Motor neuron (in vitro differentiated cells): ENCODE measurements around the gene VAMP2. TPM values are rescaled to one million over a fixed set of nuclear protein-coding genes. Genes with fewer than 3 reads are reported as not detected.

Source experiments
- ATAC-seq, 8 experiments: fragments of 200-7000 bp; cut with Tn5 transposase; replicated peaks in 6 of 8; 2 replicates each; pipeline ENCODE4 v1.8.0; 2021; ENCODE audit warnings: mild to moderate bottlenecking in 8 of 8, moderate library complexity in 8 of 8
- H3K27ac ChIP-seq, 2 donors: fragments of 250-450 bp; sonication (Bioruptor Pico); 2 replicates each; pipeline ENCODE4 v1.9.0; 2021; ENCODE audit warnings: antibody characterized with exemption in 2 of 2, mild to moderate bottlenecking in 2 of 2, moderate library complexity in 1 of 2
- H3K4me1 ChIP-seq, 2 donors: fragments of 250-450 bp; sonication (Bioruptor Pico); replicated peaks in 1 of 2; 2 replicates each; pipeline ENCODE4 v1.6.1; 2021; ENCODE audit warnings: antibody characterized with exemption in 2 of 2, mild to moderate bottlenecking in 2 of 2, moderate library complexity in 1 of 2
- H3K4me3 ChIP-seq, 5 donors: fragments of 250-450 bp; sonication (Bioruptor Pico); 2 replicates each; pipeline ENCODE4 v1.9.0; 2021; ENCODE audit warnings: antibody characterized with exemption in 5 of 5, mild to moderate bottlenecking in 5 of 5, moderate library complexity in 4 of 5
- WGBS, 10 experiments: fragments of 450-650 bp; shearing (Covaris generic); methylation state at CpG; one replicate each; pipeline ENCODE4 v1.0.0; 2022; 5-methylcytosine and 5-hydroxymethylcytosine counted together
- in situ Hi-C, 9 experiments: fragments of 400-800 bp; cut with MboI; loops; one replicate each; pipeline ENCODE4 v1.15.0; 2021; ENCODE audit warnings: low sequenced_read_pairs in 9 of 9, low pct_unique_long_range_greater_than_20kb in 2 of 9; ENCODE audit not compliant: unreplicated experiment in 9 of 9
- total RNA-seq, 8 experiments: library from RNA; unstranded; fragments of 300-600 nt; gene quantifications; 2 replicates each; pipeline versions ENCODE4 v1.2.3 to v1.2.4, GENCODE V29; 2022

Gene VAMP2
- total RNA-seq, 8 experiments from 2014 or later = 8.3 to 148 (median 39.3) TPM

GRCh38 chr17:8118769-8119580 is 43.8 kb downstream of the VAMP2 start:
- in situ Hi-C loops = no loop called here
- 0 to 9% (median 0%) methylated on average over 1 to 25 of the region's 38 CpGs for WGBS, 10 experiments

GRCh38 chr17:8117980-8118768 is 44.6 kb downstream of the VAMP2 start, which contains the start of gene ALOXE3:
TSS of gene ALOXE3 (minus strand) at chr17:8118514. CDS start at chr17:8117990, 524 bp downstream.
- H3K4me1 ChIP-seq = no peaks in the 10 kb centered on the region
- in situ Hi-C loops = no loop called here
- peak within 1 kb of the TSS; percentile 49 to 74 (median 56) for H3K4me3 ChIP-seq
- WGBS, 10 experiments = 0 to 15% (median 5%) methylated on average over 1 to 9 of the region's 33 CpGs; no CpG with 5 or more reads in 4 of the 10 experiments
- peak in 5 of 8 experiments; percentile 0 to 7 (median 1) for ATAC-seq
- H3K27ac ChIP-seq = peak within 1 kb of the TSS; percentile 64 to 85

More at GRCh38 chr17:8118769-8119580, 43.8 kb downstream of the VAMP2 start:
- Histone ChIP-seq H3K27ac (peak overlapping the region; percentile 64 to 85), H3K4me1 (peaks cover 0 to 6% of the 10 kb centered on the region in 2 donors), H3K4me3 (peak overlapping the region; percentile 49 to 74 (median 56))
- ATAC-seq = peak; percentile 54 to 68 (median 63)

- Histone ChIP-seq H3K4me1 (no peaks in the 10 kb centered on the region), H3K27ac (no peak overlapping the region), H3K4me3 (peak overlapping the region; percentile 49 to 74 (median 56))
- in situ Hi-C loops = no loop called here
- no peak for ATAC-seq
- 0 to 41% (median 4%) methylated on average over 1 to 10 of the region's 18 CpGs; no CpG with 5 or more reads in 1 of the 10 experiments for WGBS, 10 experiments
These were observed 45.3 kb downstream of the VAMP2 start for GRCh38 chr17:8117367-8117979.

- WGBS, 10 experiments = 50 to 100% (median 68%) methylated on average over 1 to 5 of the region's 18 CpGs; no CpG with 5 or more reads in 4 of the 10 experiments
- H3K27ac ChIP-seq = no peak overlapping the region
- in situ Hi-C loops = no loop called here
- H3K4me1 ChIP-seq = no peaks in the 10 kb centered on the region
- no peak overlapping the region for H3K4me3 ChIP-seq
- ATAC-seq = no peak
These were observed 46.0 kb downstream of the VAMP2 start for GRCh38 chr17:8116776-8117175.

- in situ Hi-C loops = no loop called here
- WGBS, 10 experiments = 55 to 100% (median 83%) methylated on average over 1 to 2 of the region's 6 CpGs; no CpG with 5 or more reads in 5 of the 10 experiments
- Histone ChIP-seq H3K4me1 (peaks cover 0 to 3% of the 10 kb centered on the region in 2 donors), H3K27ac (no peak overlapping the region), H3K4me3 (no peak overlapping the region)
- no peak for ATAC-seq
These were observed 51.8 kb downstream of the VAMP2 start for GRCh38 chr17:8110907-8111306.

- no peak overlapping the region for H3K27ac ChIP-seq
- H3K4me1 ChIP-seq = peaks cover 0 to 3% of the 10 kb centered on the region in 2 donors
- 0 to 70% (median 44%) methylated on average over 1 to 4 of the region's 10 CpGs; no CpG with 5 or more reads in 5 of the 10 experiments for WGBS, 10 experiments
- no peak overlapping the region for H3K4me3 ChIP-seq
- in situ Hi-C loops = no loop called here
- ATAC-seq = no peak
These were observed 52.3 kb downstream of the VAMP2 start for GRCh38 chr17:8110456-8110804.

GRCh38 chr17:8109661-8110455 is 52.9 kb downstream of the VAMP2 start:
- peaks cover 0 to 3% of the 10 kb centered on the region in 2 donors for H3K4me1 ChIP-seq
- no peak overlapping the region for H3K27ac ChIP-seq
- in situ Hi-C loops = no loop called here
- WGBS, 10 experiments = 0 to 20% (median 11%) methylated on average over 1 to 7 of the region's 63 CpGs; no CpG with 5 or more reads in 7 of the 10 experiments
- ATAC-seq = peak; percentile 67 to 96 (median 80)
- peak overlapping the region in 2 of 5 donors; percentile 13 to 17 for H3K4me3 ChIP-seq

Other genes with a start within 250 kb of the VAMP2 start
- gene RNF227, start 246.7 kb downstream of the VAMP2 start, total RNA-seq = 1 to 10 TPM; 2.6 to 5.2 (median 4.2) TPM
- 10 to 100 TPM in 1 of 8 experiments, 1 to 10 TPM in 5, under 1 TPM in 2; 0.25 to 17.2 (median 1.9) TPM for gene KCNAB3, start 233.1 kb downstream of the VAMP2 start, total RNA-seq
- 10 to 100 TPM; 60.1 to 94.1 (median 71.4) TPM for gene TRAPPC1, start 231.0 kb downstream of the VAMP2 start, total RNA-seq
- 10 to 100 TPM; 19.3 to 40.7 (median 31.7) TPM for gene CNTROB, start 230.7 kb downstream of the VAMP2 start, total RNA-seq
- gene GUCY2D, start 160.3 kb downstream of the VAMP2 start, total RNA-seq = under 1 TPM in 1 of 8 experiments, not detected in 7; 1.00 TPM
- gene ALOX15B, start 123.9 kb downstream of the VAMP2 start, total RNA-seq = under 1 TPM in 4 of 8 experiments, not detected in 4; 0.04 to 0.15 (median 0.14) TPM
- under 1 TPM in 2 of 8 experiments, not detected in 6; 0.13 to 0.16 TPM for gene ALOX12B, start 75.2 kb downstream of the VAMP2 start, total RNA-seq
- gene ALOXE3, start 44.4 kb downstream of the VAMP2 start, total RNA-seq = under 1 TPM in 7 of 8 experiments, not detected in 1; 0.15 to 0.95 (median 0.36) TPM
- 1 to 10 TPM in 5 of 8 experiments, under 1 TPM in 2, not detected in 1; 0.31 to 4.0 (median 1.4) TPM for gene HES7, start 38.8 kb downstream of the VAMP2 start, total RNA-seq
- gene PER1, start 10.5 kb downstream of the VAMP2 start, total RNA-seq = 10 to 100 TPM; 12.2 to 51.5 (median 27.3) TPM
- gene TMEM107, start 13.4 kb upstream of the VAMP2 start, total RNA-seq = 10 to 100 TPM in 7 of 8 experiments, 1 to 10 TPM in 1; 5.8 to 54.2 (median 30.1) TPM
- 10 to 100 TPM in 1 of 8 experiments, 1 to 10 TPM in 7; 3.5 to 11.1 (median 5.6) TPM for gene BORCS6, start 27.2 kb upstream of the VAMP2 start, total RNA-seq
- gene AURKB, start 47.6 kb upstream of the VAMP2 start, total RNA-seq = 10 to 100 TPM in 3 of 8 experiments, 1 to 10 TPM in 4, under 1 TPM in 1; 0.71 to 70.7 (median 3.0) TPM
- 10 to 100 TPM in 5 of 8 experiments, 1 to 10 TPM in 3; 3.9 to 20.9 (median 12.2) TPM for gene CTC1, start 85.1 kb upstream of the VAMP2 start, total RNA-seq
- gene PFAS, start 86.3 kb upstream of the VAMP2 start, total RNA-seq = 10 to 100 TPM; 19.6 to 71.5 (median 28.3) TPM
- 10 to 100 TPM; 17.0 to 26.9 (median 23.1) TPM for gene RANGRF, start 125.7 kb upstream of the VAMP2 start, total RNA-seq
- 1 to 10 TPM; 1.0 to 7.9 (median 2.5) TPM for gene SLC25A35, start 132.5 kb upstream of the VAMP2 start, total RNA-seq
- gene ARHGEF15, start 147.3 kb upstream of the VAMP2 start, total RNA-seq = 1 to 10 TPM in 2 of 8 experiments, under 1 TPM in 4, not detected in 2; 0.13 to 1.6 (median 0.34) TPM
- under 1 TPM in 1 of 8 experiments, not detected in 7; 0.25 TPM for gene ODF4, start 176.9 kb upstream of the VAMP2 start, total RNA-seq
- 1,000 to 10,000 TPM; 3,314 to 6,110 (median 4,631) TPM for gene RPL26, start 220.2 kb upstream of the VAMP2 start, total RNA-seq
- gene RNF222, start 234.9 kb upstream of the VAMP2 start, total RNA-seq = under 1 TPM; 0.11 to 0.81 (median 0.19) TPM